HCT116 (cell line): Measurements from ENCODE around the gene PRM2.

ENCODE experiments used
- CTCF ChIP-seq, 3 experiments: fragments of 200-600 bp in 1 of 3; sonication (generic) in 1 of 3; IDR thresholded peaks in 2 of 3; conservative IDR thresholded peaks in 1 of 3; 2 replicates each; pipeline ENCODE4 v1.5.1; 2012 to 2017; ENCODE audit warnings: low read depth in 2 of 3, low read length in 2 of 3, antibody characterized with exemption in 1 of 3, borderline replicate concordance in 1 of 3, control low read depth in 1 of 3, mild to moderate bottlenecking in 1 of 3, mixed read lengths in 1 of 3, mixed run types in 1 of 3, moderate library complexity in 1 of 3; ENCODE audit not compliant: insufficient read depth in 1 of 3
- EGR1 ChIP-seq: IDR thresholded peaks from 2 replicates; pipeline ENCODE4 v1.6.1; 2012; ENCODE audit warnings: low read depth
- EZH2 ChIP-seq: fragments of 200-600 bp; sonication (generic); IDR thresholded peaks from 2 replicates; pipeline ENCODE4 v1.6.1; 2017; ENCODE audit warnings: antibody characterized with exemption, mixed run types
- FOSL1 ChIP-seq: IDR thresholded peaks from 2 replicates; pipeline ENCODE4 v1.6.1; 2012; ENCODE audit warnings: low read depth
- POLR2A ChIP-seq: IDR thresholded peaks from 2 replicates; pipeline ENCODE4 v1.7.0; 2011; ENCODE audit warnings: borderline replicate concordance; ENCODE audit not compliant: insufficient read depth, insufficient read length; ENCODE audit errors: extremely low read depth
- POLR2AphosphoS5 ChIP-seq: IDR thresholded peaks from 2 replicates; pipeline ENCODE4 v1.6.1; 2011; ENCODE audit warnings: mild to moderate bottlenecking, low read depth, low read length, moderate library complexity

GRCh38 chr16:11318817-11319216 lies 42.5 kb upstream of the PRM2 start:
- TF ChIP-seq CTCF (IDR thresholded peaks at IDR 0.05 in 2 of 3, conservative IDR thresholded peaks at IDR 0.05 in 1 of 3; ENCODE audit: borderline replicate concordance in 1 of 3, insufficient read depth in 1 of 3, low read depth in 2 of 3, low read length in 2 of 3): no peak
- no peak for TF ChIP-seq EGR1
- no peak for TF ChIP-seq EZH2
- TF ChIP-seq POLR2A: no peak
- no peak for TF ChIP-seq POLR2AphosphoS5
- TF ChIP-seq FOSL1: no peak
